ENCODE data around the gene JMJD4.
"Not testable (repeated sequence)": the region's sequence is repeated elsewhere in the genome, so short reads cannot be mapped to it uniquely, and the experiment has no call there.

Gene JMJD4

GRCh38 chr1:227726924-227727599 is 8.0 kb downstream of the JMJD4 start:
- Histone ChIP-seq H3K9me3 (ENCODE audit: control insufficient read depth in 2 of 2, low read length in 2 of 2) (no peaks in the 10 kb centered on the region), H3K4me3 (ENCODE audit: low read length in 2 of 2) (no peak overlapping the region), H3K4me1 (ENCODE audit: control insufficient read depth in 2 of 2, insufficient read depth in 2 of 2, low read length in 2 of 2) (peaks cover 8 to 13% of the 10 kb centered on the region in 2 donors), H3K36me3 (ENCODE audit: control insufficient read depth in 2 of 2, insufficient read depth in 2 of 2, low read length in 2 of 2) (no peaks in the 10 kb centered on the region), H3K27ac (ENCODE audit: low read depth in 2 of 2, low read length in 2 of 2) (no peak overlapping the region), H3K27me3 (ENCODE audit: control insufficient read depth in 2 of 2, insufficient read depth in 2 of 2, low read length in 2 of 2) (no peaks in the 10 kb centered on the region), H3K9ac (ENCODE audit: low read depth in 1 of 2, low read length in 2 of 2) (no peak overlapping the region)

GRCh38 chr1:227726318-227726717 is 8.8 kb downstream of the JMJD4 start:
- H3K4me1 ChIP-seq (ENCODE audit: control insufficient read depth in 2 of 2, insufficient read depth in 2 of 2, low read length in 2 of 2): peaks cover 8 to 13% of the 10 kb centered on the region in 2 donors
- no peaks in the 10 kb centered on the region for H3K9me3 ChIP-seq (ENCODE audit: control insufficient read depth in 2 of 2, low read length in 2 of 2)
- H3K4me3 ChIP-seq (ENCODE audit: low read length in 2 of 2): no peak overlapping the region
- no peak overlapping the region for H3K27ac ChIP-seq (ENCODE audit: low read depth in 2 of 2, low read length in 2 of 2)
- no peaks in the 10 kb centered on the region for H3K36me3 ChIP-seq (ENCODE audit: control insufficient read depth in 2 of 2, insufficient read depth in 2 of 2, low read length in 2 of 2)
- H3K27me3 ChIP-seq (ENCODE audit: control insufficient read depth in 2 of 2, insufficient read depth in 2 of 2, low read length in 2 of 2): no peaks in the 10 kb centered on the region
- no peak overlapping the region for H3K9ac ChIP-seq (ENCODE audit: low read depth in 1 of 2, low read length in 2 of 2)

- Histone ChIP-seq H3K9me3 (ENCODE audit: control insufficient read depth in 2 of 2, low read length in 2 of 2) (peaks cover 2% of the 10 kb centered on the region in 2 donors), H3K4me3 (ENCODE audit: low read length in 2 of 2) (no peak overlapping the region), H3K9ac (ENCODE audit: low read depth in 1 of 2, low read length in 2 of 2) (no peak overlapping the region), H3K4me1 (ENCODE audit: control insufficient read depth in 2 of 2, insufficient read depth in 2 of 2, low read length in 2 of 2) (peaks cover 8 to 9% of the 10 kb centered on the region in 2 donors), H3K27me3 (ENCODE audit: control insufficient read depth in 2 of 2, insufficient read depth in 2 of 2, low read length in 2 of 2) (no peaks in the 10 kb centered on the region), H3K27ac (ENCODE audit: low read depth in 2 of 2, low read length in 2 of 2) (no peak overlapping the region), H3K36me3 (ENCODE audit: control insufficient read depth in 2 of 2, insufficient read depth in 2 of 2, low read length in 2 of 2) (no peaks in the 10 kb centered on the region)
These were observed 10.1 kb downstream of the JMJD4 start for GRCh38 chr1:227725046-227725445.

GRCh38 chr1:227723474-227723873 is 11.6 kb downstream of the JMJD4 start:
- H3K9me3 ChIP-seq (ENCODE audit: control insufficient read depth in 2 of 2, low read length in 2 of 2): peaks cover 4 to 9% of the 10 kb centered on the region in 2 donors
- no peak overlapping the region for H3K27ac ChIP-seq (ENCODE audit: low read depth in 2 of 2, low read length in 2 of 2)
- H3K4me1 ChIP-seq (ENCODE audit: control insufficient read depth in 2 of 2, insufficient read depth in 2 of 2, low read length in 2 of 2): peaks cover 0 to under 1% of the 10 kb centered on the region in 2 donors
- no peaks in the 10 kb centered on the region for H3K36me3 ChIP-seq (ENCODE audit: control insufficient read depth in 2 of 2, insufficient read depth in 2 of 2, low read length in 2 of 2)
- H3K9ac ChIP-seq (ENCODE audit: low read depth in 1 of 2, low read length in 2 of 2): no peak overlapping the region
- no peaks in the 10 kb centered on the region for H3K27me3 ChIP-seq (ENCODE audit: control insufficient read depth in 2 of 2, insufficient read depth in 2 of 2, low read length in 2 of 2)
- no peak overlapping the region for H3K4me3 ChIP-seq (ENCODE audit: low read length in 2 of 2)

GRCh38 chr1:227718932-227719331 is 16.2 kb downstream of the JMJD4 start:
- no peaks in the 10 kb centered on the region for H3K36me3 ChIP-seq (ENCODE audit: control insufficient read depth in 2 of 2, insufficient read depth in 2 of 2, low read length in 2 of 2)
- no peaks in the 10 kb centered on the region for H3K27me3 ChIP-seq (ENCODE audit: control insufficient read depth in 2 of 2, insufficient read depth in 2 of 2, low read length in 2 of 2)
- H3K9ac ChIP-seq (ENCODE audit: low read depth in 1 of 2, low read length in 2 of 2): no peak overlapping the region
- no peak overlapping the region for H3K27ac ChIP-seq (ENCODE audit: low read depth in 2 of 2, low read length in 2 of 2)
- H3K4me3 ChIP-seq (ENCODE audit: low read length in 2 of 2): no peak overlapping the region
- no peaks in the 10 kb centered on the region for H3K4me1 ChIP-seq (ENCODE audit: control insufficient read depth in 2 of 2, insufficient read depth in 2 of 2, low read length in 2 of 2)
- peaks cover 4 to 11% of the 10 kb centered on the region in 2 donors for H3K9me3 ChIP-seq (ENCODE audit: control insufficient read depth in 2 of 2, low read length in 2 of 2)

GRCh38 chr1:227712648-227713047 is 22.5 kb downstream of the JMJD4 start:
- H3K4me3 ChIP-seq (ENCODE audit: low read length in 2 of 2): no peak overlapping the region
- no peak overlapping the region for H3K27ac ChIP-seq (ENCODE audit: low read depth in 2 of 2, low read length in 2 of 2)
- H3K9ac ChIP-seq (ENCODE audit: low read depth in 1 of 2, low read length in 2 of 2): no peak overlapping the region
- H3K36me3 ChIP-seq (ENCODE audit: control insufficient read depth in 2 of 2, insufficient read depth in 2 of 2, low read length in 2 of 2): no peaks in the 10 kb centered on the region
- H3K27me3 ChIP-seq (ENCODE audit: control insufficient read depth in 2 of 2, insufficient read depth in 2 of 2, low read length in 2 of 2): no peaks in the 10 kb centered on the region
- no peaks in the 10 kb centered on the region for H3K4me1 ChIP-seq (ENCODE audit: control insufficient read depth in 2 of 2, insufficient read depth in 2 of 2, low read length in 2 of 2)
- peaks cover 0 to 4% of the 10 kb centered on the region in 2 donors for H3K9me3 ChIP-seq (ENCODE audit: control insufficient read depth in 2 of 2, low read length in 2 of 2)

GRCh38 chr1:227710474-227710873 is 24.6 kb downstream of the JMJD4 start:
- H3K4me1 ChIP-seq (ENCODE audit: control insufficient read depth in 2 of 2, insufficient read depth in 2 of 2, low read length in 2 of 2); H3K9ac ChIP-seq (ENCODE audit: low read depth in 1 of 2, low read length in 2 of 2); H3K27me3 ChIP-seq (ENCODE audit: control insufficient read depth in 2 of 2, insufficient read depth in 2 of 2, low read length in 2 of 2); H3K36me3 ChIP-seq (ENCODE audit: control insufficient read depth in 2 of 2, insufficient read depth in 2 of 2, low read length in 2 of 2); H3K27ac ChIP-seq (ENCODE audit: low read depth in 2 of 2, low read length in 2 of 2); H3K9me3 ChIP-seq (ENCODE audit: control insufficient read depth in 2 of 2, low read length in 2 of 2); H3K4me3 ChIP-seq (ENCODE audit: low read length in 2 of 2): not testable (repeated sequence)

- Histone ChIP-seq H3K4me1 (ENCODE audit: control insufficient read depth in 2 of 2, insufficient read depth in 2 of 2, low read length in 2 of 2) (no peaks in the 10 kb centered on the region), H3K4me3 (ENCODE audit: low read length in 2 of 2) (no peak overlapping the region), H3K36me3 (ENCODE audit: control insufficient read depth in 2 of 2, insufficient read depth in 2 of 2, low read length in 2 of 2) (no peaks in the 10 kb centered on the region), H3K27me3 (ENCODE audit: control insufficient read depth in 2 of 2, insufficient read depth in 2 of 2, low read length in 2 of 2) (no peaks in the 10 kb centered on the region), H3K27ac (ENCODE audit: low read depth in 2 of 2, low read length in 2 of 2) (no peak overlapping the region), H3K9me3 (ENCODE audit: control insufficient read depth in 2 of 2, low read length in 2 of 2) (peaks cover 0 to 2% of the 10 kb centered on the region in 2 donors), H3K9ac (ENCODE audit: low read depth in 1 of 2, low read length in 2 of 2) (no peak overlapping the region)
These were observed 25.7 kb downstream of the JMJD4 start for GRCh38 chr1:227709451-227709850.

GRCh38 chr1:227707846-227708245 is 27.3 kb downstream of the JMJD4 start:
- Histone ChIP-seq H3K9me3 (ENCODE audit: control insufficient read depth in 2 of 2, low read length in 2 of 2) (no peaks in the 10 kb centered on the region), H3K4me1 (ENCODE audit: control insufficient read depth in 2 of 2, insufficient read depth in 2 of 2, low read length in 2 of 2) (no peaks in the 10 kb centered on the region), H3K27ac (ENCODE audit: low read depth in 2 of 2, low read length in 2 of 2) (no peak overlapping the region), H3K9ac (ENCODE audit: low read depth in 1 of 2, low read length in 2 of 2) (no peak overlapping the region), H3K36me3 (ENCODE audit: control insufficient read depth in 2 of 2, insufficient read depth in 2 of 2, low read length in 2 of 2) (no peaks in the 10 kb centered on the region), H3K4me3 (ENCODE audit: low read length in 2 of 2) (no peak overlapping the region), H3K27me3 (ENCODE audit: control insufficient read depth in 2 of 2, insufficient read depth in 2 of 2, low read length in 2 of 2) (no peaks in the 10 kb centered on the region)

- not testable (repeated sequence) for H3K4me3 ChIP-seq (ENCODE audit: low read length in 2 of 2); H3K9ac ChIP-seq (ENCODE audit: low read depth in 1 of 2, low read length in 2 of 2); H3K4me1 ChIP-seq (ENCODE audit: control insufficient read depth in 2 of 2, insufficient read depth in 2 of 2, low read length in 2 of 2); H3K27me3 ChIP-seq (ENCODE audit: control insufficient read depth in 2 of 2, insufficient read depth in 2 of 2, low read length in 2 of 2); H3K9me3 ChIP-seq (ENCODE audit: control insufficient read depth in 2 of 2, low read length in 2 of 2); H3K27ac ChIP-seq (ENCODE audit: low read depth in 2 of 2, low read length in 2 of 2); H3K36me3 ChIP-seq (ENCODE audit: control insufficient read depth in 2 of 2, insufficient read depth in 2 of 2, low read length in 2 of 2)
These were observed 33.5 kb downstream of the JMJD4 start for GRCh38 chr1:227701631-227702030.

Measured in mucosa of rectum (tissue), 2 donors.